Activated CD8-positive, alpha-beta T cell treated with anti-CD3 and anti-CD28 coated beads for 36 hours (primary cell): ENCODE results near the gene NLGN1. TPM values are rescaled to one million over a fixed set of nuclear protein-coding genes. Genes with fewer than 3 reads are reported as not detected.

Experiments used
- ATAC-seq: fragments of 200-7000 bp; cut with Tn5 transposase; one replicate; pipeline ENCODE4 v1.10.0; 2021; ENCODE audit warnings: mild to moderate bottlenecking, moderate library complexity
- CTCF ChIA-PET: fragments of 350-600 bp; sonication (Branson Sonifier 250); formaldehyde crosslinking; loops from one replicate; lab custom pipeline; 2021; ENCODE audit warnings: antibody characterized with exemption; lab: Charles Lee
- POLR2A ChIA-PET: fragments of 350-600 bp; sonication (Branson Sonifier 250); formaldehyde crosslinking; loops from one replicate; lab custom pipeline; 2021; ENCODE audit warnings: antibody characterized with exemption; lab: Charles Lee
- DNase-seq: peaks from one replicate; pipeline ENCODE4 v3.0.0-alpha.2; 2020
- H3K27ac Mint-ChIP-seq: one replicate; pipeline ENCODE4 v1.8.0; 2021; ENCODE audit warnings: mild to moderate bottlenecking, mixed read lengths
- H3K27me3 Mint-ChIP-seq: one replicate; pipeline ENCODE4 v1.8.0; 2021; ENCODE audit warnings: mixed read lengths
- H3K36me3 Mint-ChIP-seq: one replicate; pipeline ENCODE4 v1.8.0; 2021; ENCODE audit warnings: low read depth, mixed read lengths
- H3K4me1 Mint-ChIP-seq: one replicate; pipeline ENCODE4 v1.8.0; 2021; ENCODE audit warnings: low read depth, mixed read lengths
- H3K4me3 Mint-ChIP-seq: one replicate; pipeline ENCODE4 v1.8.0; 2021; ENCODE audit warnings: mild to moderate bottlenecking, moderate library complexity, mixed read lengths
- H3K9me3 Mint-ChIP-seq: one replicate; pipeline ENCODE4 v1.8.0; 2021; ENCODE audit warnings: mixed read lengths
- intact Hi-C: fragments of 100-400 bp; cut with micrococcal nuclease; formaldehyde crosslinking; loops from one replicate; pipeline ENCODE4 v1.10.0; 2022
- total RNA-seq, 2 experiments: library from RNA; stranded (reverse); gene quantifications; one replicate each; pipeline ENCODE4 v1.2.3, GENCODE V29; 2021
- TF ChIP-seq, protein P1 (sequence below): fragments of 200-600 bp; IDR thresholded peaks from one replicate; pipeline ENCODE4 v1.8.0; 2022; ENCODE audit warnings: antibody characterized with exemption, mild to moderate bottlenecking

NLGN1 gene
- total RNA-seq, 2 experiments from 2014 or later = not detected

- CTCF ChIA-PET = no interaction called here
- DNase-seq (no peak), ATAC-seq (no peak)
- no peak overlapping the region for H3K4me3 Mint-ChIP-seq
- intact Hi-C loops = no loop called here
- H3K27me3 Mint-ChIP-seq = no peaks in the 10 kb centered on the region
- H3K27ac Mint-ChIP-seq = no peak overlapping the region
- no peaks in the 10 kb centered on the region for H3K4me1 Mint-ChIP-seq
- H3K9me3 Mint-ChIP-seq = peaks cover 3% of the 10 kb centered on the region
- POLR2A ChIA-PET = no interaction called here
- TF ChIP-seq, protein P1, sequence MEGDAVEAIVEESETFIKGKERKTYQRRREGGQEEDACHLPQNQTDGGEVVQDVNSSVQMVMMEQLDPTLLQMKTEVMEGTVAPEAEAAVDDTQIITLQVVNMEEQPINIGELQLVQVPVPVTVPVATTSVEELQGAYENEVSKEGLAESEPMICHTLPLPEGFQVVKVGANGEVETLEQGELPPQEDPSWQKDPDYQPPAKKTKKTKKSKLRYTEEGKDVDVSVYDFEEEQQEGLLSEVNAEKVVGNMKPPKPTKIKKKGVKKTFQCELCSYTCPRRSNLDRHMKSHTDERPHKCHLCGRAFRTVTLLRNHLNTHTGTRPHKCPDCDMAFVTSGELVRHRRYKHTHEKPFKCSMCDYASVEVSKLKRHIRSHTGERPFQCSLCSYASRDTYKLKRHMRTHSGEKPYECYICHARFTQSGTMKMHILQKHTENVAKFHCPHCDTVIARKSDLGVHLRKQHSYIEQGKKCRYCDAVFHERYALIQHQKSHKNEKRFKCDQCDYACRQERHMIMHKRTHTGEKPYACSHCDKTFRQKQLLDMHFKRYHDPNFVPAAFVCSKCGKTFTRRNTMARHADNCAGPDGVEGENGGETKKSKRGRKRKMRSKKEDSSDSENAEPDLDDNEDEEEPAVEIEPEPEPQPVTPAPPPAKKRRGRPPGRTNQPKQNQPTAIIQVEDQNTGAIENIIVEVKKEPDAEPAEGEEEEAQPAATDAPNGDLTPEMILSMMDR = no peak
- H3K36me3 Mint-ChIP-seq = no peaks in the 10 kb centered on the region
These were observed 217.0 kb downstream of the NLGN1 start for GRCh38 chr3:173614522-173614921.

DNA sequence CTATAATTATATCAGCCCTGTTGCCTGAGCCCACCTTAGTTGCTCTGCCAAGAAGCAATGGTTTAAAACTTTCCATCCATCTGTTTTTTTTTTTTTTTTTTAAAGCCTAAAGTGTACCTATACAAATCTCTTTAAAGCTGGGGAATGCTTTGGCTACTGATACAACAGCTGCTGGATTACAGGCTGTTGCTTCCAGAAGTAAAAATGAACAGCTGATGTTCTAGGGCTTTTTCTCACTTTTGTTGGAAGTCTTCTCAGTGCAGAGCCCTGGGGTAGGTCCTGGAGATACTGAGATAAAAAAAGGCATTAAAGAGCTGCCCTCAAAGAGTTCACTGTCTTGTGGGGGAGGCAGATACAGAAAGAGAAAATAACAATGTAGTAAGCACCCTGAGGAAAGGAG is 218.1 kb downstream of the NLGN1 start:
- no peak for ATAC-seq
- DNase-seq = no peak
- intact Hi-C loops = no loop called here
- no peaks in the 10 kb centered on the region for H3K36me3 Mint-ChIP-seq
- TF ChIP-seq, protein P1 = no peak
- ChIA-PET POLR2A (no interaction called here), CTCF (no interaction called here)
- H3K9me3 Mint-ChIP-seq = peaks cover 3% of the 10 kb centered on the region
- H3K4me1 Mint-ChIP-seq = no peaks in the 10 kb centered on the region
- no peaks in the 10 kb centered on the region for H3K27me3 Mint-ChIP-seq
- H3K4me3 Mint-ChIP-seq = no peak overlapping the region
- H3K27ac Mint-ChIP-seq = no peak overlapping the region

GRCh38 chr3:173617490-173617889 is 219.9 kb downstream of the NLGN1 start:
- intact Hi-C loops = no loop called here
- Mint-ChIP-seq H3K27me3 (no peaks in the 10 kb centered on the region), H3K27ac (no peak overlapping the region), H3K4me3 (no peak overlapping the region), H3K36me3 (no peaks in the 10 kb centered on the region), H3K9me3 (peaks cover 3% of the 10 kb centered on the region), H3K4me1 (no peaks in the 10 kb centered on the region)
- no peak for ATAC-seq
- TF ChIP-seq, protein P1 = no peak
- DNase-seq = no peak
- CTCF ChIA-PET = no interaction called here
- POLR2A ChIA-PET = no interaction called here

DNA sequence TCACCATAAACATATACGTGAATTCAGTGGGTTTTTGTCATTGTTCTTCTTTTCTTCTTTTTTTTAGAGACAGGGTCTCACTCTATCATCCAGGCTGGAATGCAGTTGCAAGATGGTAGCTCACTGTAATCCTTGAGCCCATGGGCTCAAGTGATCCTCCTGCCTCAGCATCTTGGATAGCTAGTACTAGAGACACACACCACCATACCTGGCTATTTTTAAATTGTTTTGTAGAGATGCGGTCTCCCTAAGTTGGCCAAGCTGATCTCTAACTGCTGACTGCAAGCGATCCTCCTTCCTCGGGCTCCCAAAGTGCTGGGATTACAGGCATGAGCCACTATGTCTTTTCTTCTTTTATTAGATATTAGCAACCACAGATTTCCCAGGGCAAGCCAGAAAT is 220.6 kb downstream of the NLGN1 start:
- H3K27ac Mint-ChIP-seq = no peak overlapping the region
- TF ChIP-seq, protein P1 = no peak
- no peaks in the 10 kb centered on the region for H3K4me1 Mint-ChIP-seq
- CTCF ChIA-PET = no interaction called here
- POLR2A ChIA-PET = no interaction called here
- ATAC-seq = no peak
- H3K4me3 Mint-ChIP-seq = no peak overlapping the region
- no peaks in the 10 kb centered on the region for H3K36me3 Mint-ChIP-seq
- peaks cover 3% of the 10 kb centered on the region for H3K9me3 Mint-ChIP-seq
- intact Hi-C loops = no loop called here
- no peak for DNase-seq
- no peaks in the 10 kb centered on the region for H3K27me3 Mint-ChIP-seq

DNA sequence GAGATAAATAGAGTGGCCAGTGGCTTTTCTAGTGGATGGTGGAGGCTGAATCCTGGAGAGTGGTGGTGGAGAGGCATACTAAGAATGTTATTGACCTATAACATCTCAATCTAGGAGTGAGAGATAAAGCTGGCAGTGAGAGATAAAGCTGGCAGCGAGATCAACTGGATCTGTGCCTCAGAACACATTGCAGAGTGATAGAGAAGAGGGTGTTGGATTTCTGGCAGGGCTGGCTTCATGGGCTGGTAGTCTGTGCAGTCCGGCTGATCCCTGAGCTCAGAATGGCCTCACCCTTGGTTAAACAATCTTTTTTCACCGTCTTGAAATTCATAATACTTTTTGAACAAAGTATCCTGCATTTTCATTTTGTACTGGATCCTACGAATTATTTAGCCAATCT is 221.2 kb downstream of the NLGN1 start:
- POLR2A ChIA-PET = no interaction called here
- Mint-ChIP-seq H3K27ac (no peak overlapping the region), H3K4me3 (no peak overlapping the region), H3K9me3 (peaks cover 3% of the 10 kb centered on the region), H3K27me3 (no peaks in the 10 kb centered on the region), H3K4me1 (no peaks in the 10 kb centered on the region), H3K36me3 (no peaks in the 10 kb centered on the region)
- CTCF ChIA-PET = no interaction called here
- no peak for DNase-seq
- TF ChIP-seq, protein P1 = no peak
- intact Hi-C loops = no loop called here
- no peak for ATAC-seq
